DOHH2 (cell line): ENCODE data around the gene SFRP5.

Experiments
- H3F3A ChIP-seq: fragments of 200-600 bp; sonication (generic), shearing (Covaris generic); 2 replicates; pipeline ENCODE4 v1.6.0; 2016; ENCODE audit warnings: antibody characterized with exemption, mild to moderate bottlenecking; ENCODE audit not compliant: control insufficient read depth, insufficient read depth
- H3K27ac ChIP-seq: fragments of 200-600 bp; sonication (generic); 2 replicates; pipeline ENCODE4 v1.5.1; 2014; ENCODE audit warnings: low read depth, mild to moderate bottlenecking, low read length, moderate library complexity
- H3K27me3 ChIP-seq: fragments of 200-600 bp; sonication (generic); 2 replicates; pipeline ENCODE4 v1.6.1; 2014; ENCODE audit warnings: mild to moderate bottlenecking, low read length, mixed read lengths; ENCODE audit not compliant: control insufficient read depth
- H3K36me3 ChIP-seq: fragments of 200-600 bp; sonication (generic); 2 replicates; pipeline ENCODE4 v1.6.1; 2014; ENCODE audit warnings: mild to moderate bottlenecking, low read length, moderate library complexity, mixed read lengths; ENCODE audit not compliant: control insufficient read depth
- H3K4me1 ChIP-seq: fragments of 200-600 bp; sonication (generic); 2 replicates; pipeline ENCODE4 v1.6.1; 2014; ENCODE audit warnings: mild to moderate bottlenecking, low read length, mixed read lengths; ENCODE audit not compliant: control insufficient read depth
- H3K4me2 ChIP-seq: fragments of 200-600 bp; sonication (generic); 2 replicates; pipeline ENCODE4 v1.6.0; 2014; ENCODE audit warnings: mild to moderate bottlenecking, low read length, moderate library complexity
- H3K4me3 ChIP-seq: fragments of 200-600 bp; sonication (generic); 2 replicates; pipeline ENCODE4 v1.5.1; 2014; ENCODE audit warnings: mild to moderate bottlenecking, low read length, mixed read lengths
- H3K79me2 ChIP-seq: fragments of 200-600 bp; sonication (generic); 2 replicates; pipeline ENCODE4 v1.6.1; 2014; ENCODE audit warnings: mild to moderate bottlenecking, low read length, mixed read lengths; ENCODE audit not compliant: control insufficient read depth
- H3K9me2 ChIP-seq: fragments of 200-600 bp; sonication (generic); replicated peaks from 2 replicates; pipeline ENCODE4 v1.6.1; 2014; ENCODE audit warnings: mild to moderate bottlenecking, low read length, mixed read lengths; ENCODE audit not compliant: control insufficient read depth
- H3K9me3 ChIP-seq: fragments of 200-600 bp; sonication (generic); 2 replicates; pipeline ENCODE4 v1.6.1; 2014; ENCODE audit warnings: antibody characterized with exemption, low read length, mixed read lengths; ENCODE audit not compliant: control insufficient read depth, insufficient read depth
- H4K20me1 ChIP-seq: fragments of 200-600 bp; sonication (generic); 2 replicates; pipeline ENCODE4 v1.6.0; 2014; ENCODE audit warnings: low read depth, mild to moderate bottlenecking, antibody characterized with exemption, low read length, moderate library complexity; ENCODE audit not compliant: control insufficient read depth, insufficient read depth
- EZH2phosphoT487 ChIP-seq: fragments of 200-600 bp; sonication (generic); IDR thresholded peaks from 2 replicates; pipeline ENCODE4 v1.6.1; 2017; ENCODE audit warnings: borderline replicate concordance, mild to moderate bottlenecking, antibody characterized with exemption, low read length, moderate library complexity, mixed read lengths
- TF ChIP-seq, protein P1 (sequence below): fragments of 200-600 bp; sonication (generic); IDR thresholded peaks from one replicate; pipeline ENCODE4 v1.5.1; 2014; ENCODE audit warnings: antibody characterized with exemption, mild to moderate bottlenecking, low read depth, low read length; ENCODE audit not compliant: poor library complexity, severe bottlenecking

The SFRP5 gene

GRCh38 chr10:97766106-97766810 lies 5.5 kb downstream of the SFRP5 start:
- TF ChIP-seq, protein P1, sequence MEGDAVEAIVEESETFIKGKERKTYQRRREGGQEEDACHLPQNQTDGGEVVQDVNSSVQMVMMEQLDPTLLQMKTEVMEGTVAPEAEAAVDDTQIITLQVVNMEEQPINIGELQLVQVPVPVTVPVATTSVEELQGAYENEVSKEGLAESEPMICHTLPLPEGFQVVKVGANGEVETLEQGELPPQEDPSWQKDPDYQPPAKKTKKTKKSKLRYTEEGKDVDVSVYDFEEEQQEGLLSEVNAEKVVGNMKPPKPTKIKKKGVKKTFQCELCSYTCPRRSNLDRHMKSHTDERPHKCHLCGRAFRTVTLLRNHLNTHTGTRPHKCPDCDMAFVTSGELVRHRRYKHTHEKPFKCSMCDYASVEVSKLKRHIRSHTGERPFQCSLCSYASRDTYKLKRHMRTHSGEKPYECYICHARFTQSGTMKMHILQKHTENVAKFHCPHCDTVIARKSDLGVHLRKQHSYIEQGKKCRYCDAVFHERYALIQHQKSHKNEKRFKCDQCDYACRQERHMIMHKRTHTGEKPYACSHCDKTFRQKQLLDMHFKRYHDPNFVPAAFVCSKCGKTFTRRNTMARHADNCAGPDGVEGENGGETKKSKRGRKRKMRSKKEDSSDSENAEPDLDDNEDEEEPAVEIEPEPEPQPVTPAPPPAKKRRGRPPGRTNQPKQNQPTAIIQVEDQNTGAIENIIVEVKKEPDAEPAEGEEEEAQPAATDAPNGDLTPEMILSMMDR = no peak
- no peak for TF ChIP-seq EZH2phosphoT487
- Histone ChIP-seq H3K27ac (no peak overlapping the region), H3K36me3 (peaks cover 12% of the 10 kb centered on the region; the same call in 1 of the 2 replicates), H3K4me2 (no peak overlapping the region), H3K79me2 (no peaks in the 10 kb centered on the region), H3K27me3 (peaks cover 9% of the 10 kb centered on the region), H3K4me1 (peaks cover 24% of the 10 kb centered on the region), H4K20me1 (no peaks in the 10 kb centered on the region), H3F3A (no peaks in the 10 kb centered on the region; the same call in 1 of the 2 replicates), H3K4me3 (no peak overlapping the region), H3K9me2 (no peaks in the 10 kb centered on the region), H3K9me3 (no peaks in the 10 kb centered on the region)

DNA sequence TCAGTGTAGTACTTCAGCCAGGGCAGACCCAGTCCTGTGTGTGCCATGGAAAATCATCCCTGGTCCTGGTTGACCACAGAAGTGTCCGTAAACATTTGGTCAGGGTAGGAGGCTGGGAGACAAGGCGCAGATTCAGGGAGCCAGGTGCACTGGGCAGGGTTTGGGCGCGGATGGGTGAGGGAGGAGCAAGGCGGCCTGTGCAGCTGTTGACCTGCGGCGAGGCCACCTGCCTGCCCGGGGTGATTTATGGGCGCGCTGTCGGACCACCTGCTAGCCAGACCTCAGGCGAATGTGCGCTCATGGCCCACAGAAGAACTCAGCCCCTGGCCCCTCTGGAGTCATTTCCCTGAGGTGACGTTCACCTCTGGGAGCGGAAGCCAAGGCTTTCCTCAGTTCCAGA lies 6.6 kb downstream of the SFRP5 start:
- H3K4me1 ChIP-seq = peaks cover 24% of the 10 kb centered on the region
- no peak for TF ChIP-seq EZH2phosphoT487
- TF ChIP-seq, protein P1 = no peak
- peak overlapping the region; percentile 54 for H3K4me2 ChIP-seq
- no peaks in the 10 kb centered on the region; the same call in 1 of the 2 replicates for H3F3A ChIP-seq
- H3K4me3 ChIP-seq = no peak overlapping the region
- no peaks in the 10 kb centered on the region for H3K9me3 ChIP-seq
- no peaks in the 10 kb centered on the region for H3K9me2 ChIP-seq
- no peaks in the 10 kb centered on the region for H3K79me2 ChIP-seq
- 0 out of 2 replicates have a peak overlapping the region, but pooled peaks have one; percentile 49 for H3K27ac ChIP-seq
- H3K36me3 ChIP-seq = peaks cover 21% of the 10 kb centered on the region
- H4K20me1 ChIP-seq = no peaks in the 10 kb centered on the region
- H3K27me3 ChIP-seq = no peaks in the 10 kb centered on the region

DNA sequence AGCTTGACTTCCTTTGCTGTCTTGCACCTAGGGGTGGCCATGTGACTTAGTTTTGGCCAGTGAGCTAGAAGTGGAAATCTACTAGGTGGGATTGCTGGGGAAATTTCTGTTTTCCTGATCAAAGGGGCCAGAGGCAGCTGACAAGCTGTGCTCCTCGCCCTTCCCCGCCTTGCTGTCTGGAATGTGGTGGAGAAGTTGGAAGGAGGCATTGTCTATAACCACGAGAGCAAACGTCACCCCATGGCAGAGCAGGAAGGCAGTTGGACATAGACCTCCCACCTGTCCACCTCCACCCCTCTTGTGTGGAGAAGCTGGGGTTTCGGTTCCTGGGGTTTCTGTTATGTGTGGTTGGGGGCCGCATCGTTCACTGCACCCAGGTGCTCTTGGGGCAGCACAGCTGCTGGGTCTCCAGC lies 7.3 kb downstream of the SFRP5 start:
- no peak for TF ChIP-seq EZH2phosphoT487
- TF ChIP-seq, protein P1 = no peak
- H3K36me3 ChIP-seq = peaks cover 28% of the 10 kb centered on the region
- peaks cover 24% of the 10 kb centered on the region for H3K4me1 ChIP-seq
- H3K9me2 ChIP-seq = no peaks in the 10 kb centered on the region
- H4K20me1 ChIP-seq = no peaks in the 10 kb centered on the region
- H3K79me2 ChIP-seq = no peaks in the 10 kb centered on the region
- peak overlapping the region; percentile 49 for H3K27ac ChIP-seq
- H3K4me3 ChIP-seq = peak overlapping the region; percentile 23
- H3K27me3 ChIP-seq = no peaks in the 10 kb centered on the region
- H3F3A ChIP-seq = no peaks in the 10 kb centered on the region; the same call in 1 of the 2 replicates
- H3K4me2 ChIP-seq = peak overlapping the region; percentile 54
- no peaks in the 10 kb centered on the region for H3K9me3 ChIP-seq
